ENCODE results near the gene TWF2.

Gene TWF2

DNA sequence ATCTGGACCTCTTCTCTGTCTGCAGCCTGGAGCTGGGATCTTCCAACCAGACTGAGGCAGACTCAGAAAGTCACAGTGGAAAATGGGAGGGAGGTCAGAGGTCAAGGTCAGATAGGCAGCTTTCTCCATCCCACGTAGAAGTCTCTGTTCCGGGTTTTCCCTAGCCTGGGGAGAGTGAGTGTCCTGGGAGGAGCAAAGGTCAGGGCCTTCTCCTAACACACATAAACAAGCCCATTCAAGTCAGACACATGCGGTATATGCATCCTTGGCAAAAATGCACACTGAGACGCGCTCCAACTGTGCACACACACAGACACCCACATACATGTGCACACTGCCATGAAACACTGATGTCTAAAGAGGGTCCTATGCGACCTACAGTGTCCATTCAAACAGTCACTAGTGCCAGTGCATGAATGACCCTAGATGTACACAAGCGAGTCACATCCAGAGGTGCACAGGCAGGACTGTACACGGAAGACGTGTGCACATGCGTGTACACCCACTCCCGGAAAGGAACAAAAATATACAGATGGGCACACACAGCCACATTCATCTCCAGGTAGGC, 681 bp downstream of the TWF2 start:
- peak in 1 of 51 donors; percentile 54 for DNase-seq

DNA sequence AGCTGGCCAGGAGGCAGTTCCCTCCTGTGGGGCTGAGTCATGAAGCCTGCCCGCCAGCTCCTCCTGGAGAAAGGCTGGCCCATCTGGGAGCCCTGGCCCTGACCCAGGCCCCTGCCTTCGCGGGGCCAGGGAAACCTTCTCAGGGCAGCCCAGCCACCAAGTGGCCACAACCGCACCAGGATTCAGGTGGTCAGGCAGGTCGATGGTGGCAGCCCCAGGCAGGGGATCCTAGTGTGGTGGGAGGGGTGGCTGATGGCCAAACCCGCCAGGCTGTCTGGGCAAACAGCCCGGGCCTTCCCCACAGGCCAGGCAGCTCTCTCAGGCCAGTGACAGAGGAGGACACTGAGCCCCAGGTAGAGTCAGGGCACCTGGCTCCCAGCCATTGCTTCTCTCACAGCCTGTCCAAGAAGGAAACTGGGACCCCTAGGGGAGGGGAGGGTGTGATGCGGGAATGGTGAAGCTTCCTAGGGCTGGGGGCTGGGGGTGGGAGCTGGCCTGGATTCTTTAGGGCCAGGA, 1.2 kb downstream of the TWF2 start:
- peak in 39 of 51 donors; percentile 16 to 81 (median 62) for DNase-seq

DNA sequence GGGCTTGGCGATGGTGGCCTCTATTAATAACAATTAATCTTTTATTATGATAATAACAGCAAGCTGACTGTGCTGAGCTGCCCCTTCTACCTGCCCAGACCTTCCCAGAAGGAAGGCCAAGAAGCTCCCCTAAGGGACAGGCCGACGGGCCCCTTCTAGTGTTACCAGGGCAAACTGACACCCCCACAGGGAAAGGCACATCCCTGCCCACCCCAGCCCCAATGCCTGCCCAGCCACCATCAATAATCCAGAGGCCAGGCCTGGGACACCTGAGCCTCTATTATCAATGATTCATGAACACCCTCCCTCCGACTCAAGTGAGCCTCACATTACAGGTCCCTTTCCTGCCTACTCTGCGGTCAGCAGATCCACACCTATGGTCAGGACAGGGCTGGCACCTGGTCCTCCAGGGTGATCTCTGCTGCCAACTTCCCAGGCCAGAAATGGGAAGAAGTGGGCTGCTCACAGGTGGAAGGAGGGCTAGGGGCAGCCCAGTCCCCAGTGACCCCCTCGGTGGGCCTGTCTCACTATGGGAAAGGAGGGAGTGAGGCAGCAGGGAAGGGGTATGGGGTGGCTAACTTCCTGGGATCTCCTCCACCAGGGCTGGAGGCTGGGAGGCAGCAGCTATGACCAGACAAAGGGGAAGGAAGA, 1.8 kb downstream of the TWF2 start:
- no peak for DNase-seq

DNA sequence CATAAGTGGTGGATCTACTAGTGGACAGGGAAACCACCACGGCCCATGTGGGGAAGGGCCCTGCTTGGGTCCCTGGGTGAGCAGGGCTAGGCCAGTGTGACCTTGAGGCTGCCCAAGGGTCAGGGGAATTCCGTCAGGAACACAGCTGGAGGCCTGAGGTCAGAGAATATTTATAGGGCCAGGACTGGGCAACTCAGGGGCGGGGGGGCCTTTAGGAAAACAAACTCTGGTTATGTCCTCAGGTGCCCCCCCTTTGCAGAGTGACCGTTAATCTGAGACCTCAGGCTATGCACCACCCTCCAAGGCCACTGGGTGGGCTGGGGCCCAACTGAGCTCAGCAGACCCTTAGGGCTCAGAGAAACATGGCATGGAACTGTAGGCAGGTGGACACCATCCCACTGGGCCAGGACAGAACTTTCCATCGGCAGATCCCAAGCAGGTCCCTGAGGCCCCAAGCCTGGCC, 2.5 kb downstream of the TWF2 start:
- DNase-seq: no peak

DNA sequence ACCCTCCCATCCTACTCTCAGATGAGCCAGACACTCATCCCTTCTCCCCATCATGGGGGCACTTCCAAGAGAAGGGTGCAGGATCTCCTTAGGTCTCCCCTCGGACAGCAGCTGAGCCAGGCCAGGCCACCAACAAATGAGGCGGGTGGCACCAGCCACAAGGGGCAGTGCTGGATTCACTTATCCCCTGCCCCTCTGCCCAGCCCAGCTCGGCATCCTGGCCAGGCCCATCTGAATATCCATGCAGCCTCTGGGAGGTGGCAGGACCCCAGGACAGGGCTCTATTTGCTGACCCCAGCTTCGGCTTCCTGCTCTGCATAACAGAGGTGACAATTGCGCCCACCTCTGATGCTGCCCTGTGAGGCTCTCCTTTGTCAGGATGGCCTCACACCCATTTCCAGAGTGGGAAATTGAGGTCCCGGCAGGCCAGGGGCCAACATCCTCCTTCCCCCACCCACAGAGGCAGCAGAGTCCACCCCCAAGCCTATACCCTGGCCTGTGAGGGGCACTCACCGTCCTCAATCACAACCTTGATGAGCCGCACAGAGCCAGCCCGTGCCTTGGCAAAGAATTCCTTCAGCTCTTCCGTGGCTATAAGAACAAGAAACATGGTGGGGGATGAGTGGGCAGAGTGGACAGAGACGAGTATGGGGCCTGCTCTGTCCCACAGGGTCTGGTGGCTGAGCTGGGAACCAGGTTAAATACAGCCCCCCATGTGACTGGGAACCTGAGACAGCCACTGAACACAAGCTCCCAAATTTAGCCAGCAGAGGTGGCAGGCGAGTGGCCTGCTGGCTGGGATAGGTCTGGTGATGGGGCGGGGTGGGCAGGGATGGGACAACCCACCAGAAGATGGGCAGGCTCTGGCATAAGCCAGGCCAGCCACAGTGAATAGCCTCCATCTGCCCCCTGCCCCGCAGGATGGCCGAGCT, 4.2 kb downstream of the TWF2 start:
- no peak for DNase-seq

DNA sequence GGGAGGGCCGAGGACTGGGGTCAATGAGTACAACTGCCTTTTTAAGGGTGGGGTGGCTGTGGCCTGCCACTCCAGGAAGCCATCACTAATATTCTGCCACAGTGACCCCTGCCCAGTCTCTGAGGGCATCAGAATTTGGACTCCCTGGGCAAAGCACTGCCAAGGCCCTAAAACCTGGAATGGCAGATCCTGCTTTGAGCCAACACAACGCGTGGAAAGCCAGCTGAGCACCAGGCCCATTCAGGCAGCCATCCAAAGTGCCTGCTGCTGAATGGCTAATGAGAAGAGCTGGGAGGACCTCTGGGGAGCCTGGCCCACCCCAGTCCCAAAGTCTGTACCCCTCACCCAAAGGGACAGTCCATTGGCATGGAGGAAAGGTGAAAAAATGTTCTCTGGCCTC, 5.0 kb downstream of the TWF2 start:
- DNase-seq: peak in 26 of 51 donors; percentile 14 to 66 (median 42)

DNA sequence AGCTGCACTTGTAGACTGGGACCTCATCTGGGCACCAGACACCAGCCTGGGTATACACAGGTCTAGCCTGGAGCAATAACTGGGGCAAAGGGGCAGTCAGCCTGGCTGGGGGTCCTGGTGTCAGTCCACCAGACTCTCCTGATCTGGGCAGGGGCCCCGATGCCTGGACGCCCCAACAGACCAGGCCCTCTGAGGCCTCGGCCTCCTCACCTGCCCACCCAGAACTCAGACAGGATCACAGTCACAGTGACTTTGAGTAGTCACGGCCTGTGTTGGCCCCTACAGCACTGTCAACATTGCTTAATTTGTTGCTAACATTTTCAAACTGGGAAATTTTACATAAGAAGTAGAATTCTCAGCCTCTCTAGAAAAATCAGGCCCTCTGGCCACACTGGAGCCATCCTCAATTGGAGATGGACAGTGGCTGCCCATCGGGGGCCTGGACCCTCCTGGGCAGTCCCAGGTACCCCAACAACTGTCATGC, 5.8 kb downstream of the TWF2 start:
- no peak for DNase-seq

DNA sequence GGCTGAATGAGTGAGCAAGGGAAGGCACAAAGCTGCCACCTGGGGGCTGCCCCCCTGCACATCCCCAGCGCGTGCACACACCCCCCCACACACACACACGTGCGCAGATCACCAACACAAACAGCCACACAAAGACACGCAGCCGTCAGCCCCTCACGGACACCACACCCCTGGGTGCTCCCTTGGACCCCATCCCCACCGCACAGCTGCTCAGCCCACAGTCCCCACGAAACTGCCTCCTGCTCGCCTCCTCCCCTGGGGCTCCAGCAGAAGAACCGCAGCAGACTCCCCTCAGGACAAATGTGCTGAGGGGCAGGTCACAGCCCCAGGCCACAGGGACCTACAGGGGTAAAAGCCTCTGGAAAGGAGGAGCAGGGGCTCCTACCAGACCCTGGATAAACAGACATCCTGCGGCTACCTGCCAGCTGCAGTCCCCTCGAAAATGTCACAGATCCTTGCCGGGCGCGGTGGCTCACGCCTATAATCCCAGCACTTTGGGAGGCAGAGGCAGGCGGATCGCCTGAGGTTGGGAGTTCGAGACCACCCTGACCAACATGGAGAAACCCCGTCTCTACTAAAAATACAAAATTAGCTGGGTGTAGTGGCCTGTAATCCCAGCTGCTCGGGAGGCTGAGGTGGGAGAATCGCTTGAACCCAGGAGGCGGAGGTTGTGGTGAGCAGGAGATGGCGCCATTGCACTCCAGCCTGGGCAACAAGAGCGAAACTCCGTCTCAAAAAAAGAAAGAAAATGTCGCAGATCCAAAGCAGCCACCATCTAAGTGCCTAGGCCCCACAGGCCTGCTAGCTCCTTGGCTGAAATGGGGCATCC, 6.5 kb downstream of the TWF2 start:
- no peak for DNase-seq

DNA sequence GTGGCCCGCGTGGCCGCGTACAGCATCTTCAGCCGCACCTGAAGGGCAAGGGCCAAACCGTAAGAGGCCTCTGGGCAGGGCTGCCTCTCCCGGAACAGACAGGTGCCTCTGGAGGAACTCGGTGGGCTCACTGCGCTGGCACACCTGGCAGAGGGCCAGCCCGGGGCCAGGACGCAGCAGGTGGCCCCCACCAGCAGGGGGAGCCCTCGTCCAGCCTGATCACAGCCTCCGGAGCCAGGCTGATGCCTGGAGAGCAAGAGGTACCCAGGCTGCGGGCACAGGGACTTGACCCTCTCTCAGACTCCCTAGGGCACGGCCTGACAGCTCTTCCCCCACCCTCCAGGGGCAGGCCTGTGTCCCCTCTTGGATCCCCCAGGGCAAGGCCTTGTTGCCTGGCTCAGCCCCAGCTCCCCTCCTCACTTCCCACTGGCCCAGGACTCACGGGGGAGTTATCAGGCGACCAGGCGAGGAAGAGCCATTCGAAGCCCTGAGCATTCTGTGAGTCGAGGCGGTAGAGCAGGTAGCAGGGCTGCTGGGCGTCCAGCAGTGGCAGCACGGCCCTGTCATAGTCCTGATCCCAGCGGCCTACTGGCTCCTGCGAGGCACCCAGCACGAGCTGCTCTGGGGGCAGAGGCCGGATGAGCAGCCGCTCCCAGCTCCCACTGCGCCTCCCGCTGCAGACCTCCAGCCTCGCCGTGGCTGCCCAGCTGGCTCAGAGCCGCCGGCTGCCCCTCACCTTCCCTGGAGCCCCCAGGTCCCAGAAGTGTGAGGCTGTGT, 7.3 kb downstream of the TWF2 start:
- DNase-seq: peak in 21 of 51 donors; percentile 16 to 63 (median 31)

DNA sequence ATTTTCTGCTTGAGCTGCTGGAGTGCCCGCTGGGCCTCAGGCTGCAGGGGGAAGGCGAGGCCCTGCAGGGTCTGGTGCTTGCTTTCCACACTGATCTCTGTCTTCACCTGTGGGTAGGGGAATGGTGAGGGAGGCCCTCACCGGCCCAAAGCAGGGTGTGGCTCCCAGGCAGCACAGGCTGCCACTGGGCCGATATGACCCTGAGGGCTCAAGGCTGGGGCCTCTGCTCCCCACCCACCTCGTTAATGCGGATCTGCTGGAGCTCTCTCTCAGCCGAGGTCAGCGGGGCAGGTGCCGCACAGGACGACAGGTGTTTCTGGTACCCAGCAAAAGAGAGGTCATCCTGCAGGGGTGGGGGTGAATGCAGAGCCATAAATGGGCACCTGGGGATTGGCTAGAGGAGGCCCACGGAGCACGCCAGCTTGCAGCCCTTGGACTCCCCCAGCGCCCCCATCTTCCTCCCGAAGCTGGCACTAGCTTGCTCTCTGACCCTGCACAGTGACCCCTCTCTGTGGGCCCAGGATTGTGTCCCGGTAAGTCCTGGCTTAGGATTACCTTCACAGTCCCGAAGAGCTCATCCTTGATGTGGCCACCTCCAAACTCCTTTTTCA, 8.0 kb downstream of the TWF2 start:
- DNase-seq: no peak

DNA sequence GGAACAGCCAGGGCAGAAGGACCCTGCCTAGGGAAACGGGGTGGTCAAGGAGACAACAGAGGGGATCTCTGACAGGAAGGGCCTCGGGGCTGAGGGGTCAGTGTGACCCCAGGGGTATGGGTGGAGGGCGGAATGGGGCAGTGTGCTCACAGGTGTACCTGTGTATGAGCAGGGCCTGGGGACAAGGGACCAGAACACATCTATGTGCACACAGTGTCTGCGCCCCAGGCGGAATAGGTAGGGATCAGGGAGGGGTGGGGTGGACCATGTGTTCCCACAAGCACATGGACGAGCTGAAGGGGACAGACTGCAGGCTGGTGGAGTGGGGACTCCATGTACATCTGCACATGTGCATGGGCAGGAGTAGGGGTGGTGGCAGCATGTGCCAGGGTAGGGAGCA, 8.5 kb downstream of the TWF2 start:
- no peak for DNase-seq

DNA sequence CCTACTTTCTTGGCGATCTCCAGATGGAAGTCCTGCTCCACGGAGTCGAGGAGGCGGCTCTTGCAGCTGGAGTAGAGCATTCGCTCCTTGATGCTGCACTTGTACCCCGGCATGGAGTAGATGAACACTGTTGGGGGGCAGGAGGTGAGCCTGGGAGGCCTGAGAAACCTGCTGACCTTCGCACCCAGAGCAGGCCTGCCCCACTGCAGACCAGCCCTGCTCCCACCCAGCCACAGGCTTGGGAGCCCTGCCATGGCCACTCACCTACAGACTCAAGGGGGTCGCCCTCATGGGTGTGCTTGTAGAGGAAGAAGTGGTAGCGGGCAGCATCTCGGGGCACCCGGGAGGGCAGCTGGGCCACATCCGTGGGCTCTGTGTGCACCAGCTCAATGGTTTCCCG, 9.3 kb downstream of the TWF2 start:
- DNase-seq: no peak

DNA sequence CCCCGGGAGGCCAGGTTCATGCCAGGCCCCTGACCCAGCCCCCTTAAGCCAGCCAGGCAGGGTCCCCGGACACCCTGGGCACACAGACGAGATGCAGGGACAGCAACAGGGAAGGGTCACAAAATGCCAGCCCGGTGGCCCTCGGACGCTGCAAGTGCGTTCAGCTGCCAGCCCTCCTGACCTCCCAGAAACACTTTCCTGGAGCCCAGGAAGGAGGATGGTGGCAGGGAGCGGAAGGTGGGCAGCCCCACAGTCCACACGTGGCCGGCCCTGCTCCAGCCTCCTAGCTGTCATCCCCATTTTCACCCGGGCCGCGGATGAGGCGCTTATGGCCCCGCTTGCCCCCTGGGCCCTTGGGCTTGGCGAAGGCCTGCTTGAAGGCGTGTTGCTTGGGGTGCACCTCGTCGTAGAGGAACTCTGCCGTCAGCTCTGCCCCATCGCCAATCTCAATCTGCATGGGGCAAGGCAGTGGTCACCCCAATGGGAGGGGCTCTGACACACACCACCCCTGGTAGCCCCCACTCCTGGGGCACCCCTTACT, 10.1 kb downstream of the TWF2 start:
- no peak for DNase-seq

DNA sequence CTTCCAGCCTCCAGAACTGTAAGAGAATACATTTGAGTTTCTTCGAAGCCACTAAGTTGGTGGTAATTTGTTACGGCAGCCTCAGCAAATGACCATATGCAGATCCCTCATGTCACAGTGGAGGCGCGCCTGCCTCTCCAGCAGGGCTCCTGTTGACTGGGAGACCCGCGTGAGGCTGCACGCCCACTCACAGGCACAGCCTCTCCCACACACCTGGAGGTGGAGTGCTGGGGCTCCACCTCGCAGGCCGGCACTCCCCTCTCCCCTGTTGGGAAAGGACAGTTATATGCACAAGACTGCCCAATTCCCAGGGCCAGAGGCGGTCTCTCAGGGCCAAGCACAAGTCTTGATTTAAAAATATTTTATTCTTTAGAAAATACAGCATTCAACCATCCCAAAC, 10.7 kb downstream of the TWF2 start:
- DNase-seq: no peak

DNA sequence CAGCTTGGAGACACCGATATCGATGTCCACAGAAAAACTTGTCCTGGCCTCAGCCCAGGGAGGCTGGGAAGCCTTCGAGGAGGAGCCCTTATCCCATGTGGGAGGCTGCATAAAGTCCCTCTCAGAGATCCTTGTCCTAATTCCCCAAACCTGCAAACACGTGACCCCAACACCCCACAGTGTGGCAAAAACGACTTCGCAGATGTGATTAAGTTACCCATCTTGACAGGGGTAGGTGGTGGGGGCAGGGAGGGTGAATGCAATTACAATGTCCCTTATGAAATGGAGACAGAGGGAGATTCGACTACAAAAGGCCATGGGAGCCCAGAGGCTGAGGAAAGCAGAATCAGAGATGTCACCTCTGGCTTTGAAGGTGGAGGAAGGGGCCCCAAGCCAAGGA, 11.2 kb downstream of the TWF2 start:
- no peak for DNase-seq

DNA sequence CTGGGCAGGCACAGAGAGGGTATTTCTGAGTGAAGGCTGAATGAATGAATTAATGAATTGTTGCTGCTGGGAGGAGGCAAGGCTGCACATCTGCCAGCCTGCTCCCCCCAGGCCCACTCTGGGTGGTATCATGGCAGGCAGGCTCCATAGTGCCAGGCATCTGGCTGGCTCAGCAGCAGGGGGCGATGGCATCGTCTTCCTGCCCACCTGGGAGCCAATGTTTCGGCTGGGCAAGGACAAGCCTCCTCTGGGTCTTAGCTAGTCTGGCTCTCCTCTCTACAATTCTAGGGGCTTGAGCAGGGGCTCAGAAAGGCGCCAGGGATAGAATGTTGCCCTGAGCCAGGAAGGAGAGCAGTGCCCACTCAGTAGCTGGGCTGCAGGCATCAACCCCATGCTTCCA, 11.8 kb downstream of the TWF2 start:
- no peak for DNase-seq

DNA sequence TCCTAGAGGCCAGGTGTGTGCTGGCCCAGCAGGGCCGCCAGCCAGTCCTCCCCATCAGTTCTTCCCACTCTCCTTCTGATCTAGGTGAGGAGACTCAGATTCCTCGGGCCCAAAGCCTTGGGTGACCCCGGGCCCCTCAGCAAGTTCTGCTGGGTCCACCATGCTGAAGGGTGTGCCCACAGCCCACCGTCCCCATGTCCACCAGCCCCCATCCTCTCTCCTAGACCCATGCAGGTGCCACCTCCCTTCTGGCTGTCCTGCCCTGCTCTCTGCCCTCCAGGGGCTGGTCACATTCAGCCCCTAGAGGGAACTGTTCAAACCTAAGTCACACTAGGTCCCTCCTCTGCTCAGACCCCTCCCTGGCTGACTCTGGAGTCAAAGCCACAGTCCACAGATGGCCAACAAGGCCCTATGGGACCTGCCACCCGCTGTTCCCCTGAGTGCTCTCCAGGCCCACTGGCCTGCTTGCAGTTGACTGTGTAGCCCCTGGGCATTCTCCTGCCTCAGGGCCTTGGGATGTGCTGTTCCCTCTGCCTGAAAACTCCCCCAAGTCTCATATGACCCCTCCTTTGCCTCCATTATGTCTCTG, 12.6 kb downstream of the TWF2 start:
- no peak for DNase-seq

DNA sequence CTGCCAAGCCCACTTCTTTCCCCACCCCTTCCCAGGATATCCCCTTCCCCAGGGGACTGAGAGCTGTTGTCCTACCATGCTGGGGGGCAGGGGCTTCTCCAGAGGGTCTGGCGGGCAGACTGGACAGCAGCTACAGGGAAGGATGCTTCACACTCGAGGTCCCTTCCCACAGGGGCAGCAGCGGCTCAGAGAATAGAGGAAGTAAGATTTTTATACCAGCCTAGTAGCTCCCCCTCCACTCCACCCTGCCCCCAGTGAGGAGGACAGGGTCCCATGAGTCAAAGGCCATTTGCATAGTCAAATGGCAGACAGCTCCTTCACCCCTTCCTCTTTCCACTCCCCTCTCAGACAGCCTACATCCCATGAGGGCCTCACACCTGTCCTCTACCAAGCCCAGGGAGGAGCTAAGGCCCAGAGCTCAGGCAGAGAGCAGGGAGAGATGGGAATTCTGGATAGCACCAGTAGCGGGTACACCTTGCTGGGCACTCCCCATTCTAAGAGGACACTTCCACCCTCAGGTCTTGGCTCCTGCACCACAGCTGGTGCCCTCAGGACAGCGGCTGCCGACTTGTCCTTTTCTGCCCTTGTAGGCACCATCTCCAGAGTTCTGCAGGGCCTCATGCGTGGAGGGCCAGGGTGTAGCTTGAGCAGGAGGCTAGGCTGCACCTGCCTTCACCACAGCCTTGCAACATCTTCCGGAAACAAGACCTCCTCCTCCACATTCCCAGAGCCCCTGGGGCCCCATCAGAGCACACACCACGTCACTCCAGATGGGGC, 13.3 kb downstream of the TWF2 start, which contains the start of gene TLR9:
TLR9 (minus strand) TSS at position 194 of the 777 bp plus-strand sequence; CDS start at position 78, 116 bp downstream.
- DNase-seq: no peak
